Measurements from ENCODE around the gene BTG3. TPM values are rescaled to one million over a fixed set of nuclear protein-coding genes. Genes with fewer than 3 reads are reported as not detected.

The BTG3 gene
- total RNA-seq, 1 experiment from 2014 or later, result 76.8 TPM

DNA sequence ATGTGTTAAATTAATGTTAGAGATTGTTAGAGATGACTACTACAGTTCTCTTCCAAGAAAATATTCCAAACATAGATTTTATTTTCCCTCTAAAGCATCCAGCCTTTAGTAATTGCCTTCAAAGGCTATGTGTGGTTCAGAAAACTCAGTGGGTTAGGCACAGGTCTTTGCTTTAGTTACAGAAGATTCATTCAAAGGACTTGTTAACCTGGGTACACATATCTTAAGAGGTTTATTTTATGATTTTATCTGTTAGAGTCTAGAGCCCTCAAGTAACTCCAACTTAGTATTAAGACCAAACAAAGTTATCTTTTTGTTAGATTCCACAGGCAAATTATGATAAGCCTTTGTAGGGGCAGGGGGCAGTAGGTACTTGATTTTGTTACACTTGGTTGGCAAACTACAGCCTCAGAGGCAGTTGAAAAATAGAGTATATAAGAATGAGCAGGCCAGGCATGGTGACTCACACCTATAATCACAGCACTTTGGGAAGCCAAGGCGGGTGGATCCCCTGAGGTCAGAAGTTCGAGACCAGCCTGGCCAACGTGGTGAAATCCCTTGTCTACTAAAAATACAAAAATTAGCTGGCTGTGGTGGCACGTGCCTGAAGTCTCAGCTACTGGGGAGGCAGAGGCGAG, 61.9 kb downstream of the BTG3 start:
- Histone ChIP-seq H3K27me3 (replicated peaks; ENCODE audit: insufficient read depth, low read depth, low read length, poor library complexity) (no peaks in the 10 kb centered on the region), H3K27ac (ENCODE audit: low read depth, low read length, poor library complexity, severe bottlenecking) (no peak overlapping the region), H3K4me1 (ENCODE audit: insufficient read depth, low read length, poor library complexity, severe bottlenecking) (no peaks in the 10 kb centered on the region), H3K4me3 (ENCODE audit: low read depth, low read length, poor library complexity, severe bottlenecking) (no peak overlapping the region), H3K36me3 (ENCODE audit: insufficient read depth, low read length, poor library complexity, severe bottlenecking) (no peaks in the 10 kb centered on the region), H3K9me3 (ENCODE audit: low read depth, low read length, poor library complexity, severe bottlenecking) (no peaks in the 10 kb centered on the region)
- BruUV-seq (replicated peaks), result no TSS peak
- ChIA-PET CTCF (no interaction called here), POLR2A (ENCODE audit: low non-redundant PET) (no interaction called here)
- no peak for TF ChIP-seq EZH2 (IDR thresholded peaks at IDR 0.05; ENCODE audit: borderline replicate concordance, low read depth, low read length, poor library complexity, severe bottlenecking)
- TF ChIP-seq, protein P1, sequence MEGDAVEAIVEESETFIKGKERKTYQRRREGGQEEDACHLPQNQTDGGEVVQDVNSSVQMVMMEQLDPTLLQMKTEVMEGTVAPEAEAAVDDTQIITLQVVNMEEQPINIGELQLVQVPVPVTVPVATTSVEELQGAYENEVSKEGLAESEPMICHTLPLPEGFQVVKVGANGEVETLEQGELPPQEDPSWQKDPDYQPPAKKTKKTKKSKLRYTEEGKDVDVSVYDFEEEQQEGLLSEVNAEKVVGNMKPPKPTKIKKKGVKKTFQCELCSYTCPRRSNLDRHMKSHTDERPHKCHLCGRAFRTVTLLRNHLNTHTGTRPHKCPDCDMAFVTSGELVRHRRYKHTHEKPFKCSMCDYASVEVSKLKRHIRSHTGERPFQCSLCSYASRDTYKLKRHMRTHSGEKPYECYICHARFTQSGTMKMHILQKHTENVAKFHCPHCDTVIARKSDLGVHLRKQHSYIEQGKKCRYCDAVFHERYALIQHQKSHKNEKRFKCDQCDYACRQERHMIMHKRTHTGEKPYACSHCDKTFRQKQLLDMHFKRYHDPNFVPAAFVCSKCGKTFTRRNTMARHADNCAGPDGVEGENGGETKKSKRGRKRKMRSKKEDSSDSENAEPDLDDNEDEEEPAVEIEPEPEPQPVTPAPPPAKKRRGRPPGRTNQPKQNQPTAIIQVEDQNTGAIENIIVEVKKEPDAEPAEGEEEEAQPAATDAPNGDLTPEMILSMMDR (conservative IDR thresholded peaks at IDR 0.05; ENCODE audit: low read depth, low read length), result no peak
- DNase-seq (ENCODE audit: low spot score), result no peak
- intact Hi-C loops (cut with micrococcal nuclease; ENCODE audit: unreplicated experiment), result no loop called here

DNA sequence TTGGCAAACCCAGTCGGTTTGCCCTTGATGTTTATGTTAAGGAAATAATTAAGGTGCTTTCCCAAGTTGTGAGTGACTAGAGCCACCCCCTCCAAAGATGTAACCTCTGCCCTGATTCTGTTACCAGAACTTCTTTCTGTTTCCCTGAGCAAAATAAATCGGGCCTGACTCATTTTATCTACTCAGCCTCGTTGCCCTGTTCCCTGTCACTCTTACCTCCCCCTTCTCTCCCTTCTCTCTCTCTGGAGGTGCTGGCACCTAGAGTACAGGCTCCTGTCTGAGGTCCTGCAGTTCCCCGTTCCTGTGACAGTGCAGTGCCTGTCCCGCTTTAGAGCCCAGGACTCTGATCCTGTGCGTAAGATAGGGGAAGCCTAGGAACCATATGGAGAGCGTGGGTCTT, 64.4 kb downstream of the BTG3 start:
- POLR2A ChIA-PET (ENCODE audit: low non-redundant PET), result no interaction called here
- no peak for TF ChIP-seq EZH2 (IDR thresholded peaks at IDR 0.05; ENCODE audit: borderline replicate concordance, low read depth, low read length, poor library complexity, severe bottlenecking)
- TF ChIP-seq, protein P1 (conservative IDR thresholded peaks at IDR 0.05; ENCODE audit: low read depth, low read length), result no peak
- no peak overlapping the region for H3K27ac ChIP-seq (ENCODE audit: low read depth, low read length, poor library complexity, severe bottlenecking)

DNA sequence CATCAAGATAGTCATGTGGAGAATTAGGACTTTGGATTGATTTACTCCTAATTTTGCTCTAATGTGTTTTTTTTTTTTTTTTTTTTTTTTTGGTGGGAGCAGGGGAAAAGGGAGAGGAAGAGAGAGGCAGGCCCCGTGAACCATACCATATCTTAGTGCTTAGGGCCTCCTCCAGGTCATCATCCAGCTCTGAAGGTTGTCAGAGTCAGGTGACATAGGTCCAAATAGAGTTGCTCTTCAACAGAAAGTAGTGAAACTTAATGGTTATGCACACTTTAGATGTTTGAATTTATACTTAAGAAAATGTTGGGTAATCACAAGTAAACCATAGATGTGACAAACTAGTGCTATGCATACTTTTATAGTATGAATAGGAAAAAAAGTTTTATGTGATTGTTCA, 67.7 kb downstream of the BTG3 start:
- Histone ChIP-seq H3K4me3 (ENCODE audit: low read depth, low read length, poor library complexity, severe bottlenecking) (no peak overlapping the region), H3K9me3 (ENCODE audit: low read depth, low read length, poor library complexity, severe bottlenecking) (no peaks in the 10 kb centered on the region), H3K27me3 (replicated peaks; ENCODE audit: insufficient read depth, low read depth, low read length, poor library complexity) (no peaks in the 10 kb centered on the region), H3K27ac (ENCODE audit: low read depth, low read length, poor library complexity, severe bottlenecking) (no peak overlapping the region), H3K4me1 (ENCODE audit: insufficient read depth, low read length, poor library complexity, severe bottlenecking) (peaks cover 5% of the 10 kb centered on the region), H3K36me3 (ENCODE audit: insufficient read depth, low read length, poor library complexity, severe bottlenecking) (no peaks in the 10 kb centered on the region)
- TF ChIP-seq EZH2 (IDR thresholded peaks at IDR 0.05; ENCODE audit: borderline replicate concordance, low read depth, low read length, poor library complexity, severe bottlenecking), result no peak
- TF ChIP-seq, protein P1 (conservative IDR thresholded peaks at IDR 0.05; ENCODE audit: low read depth, low read length), result no peak
- POLR2A ChIA-PET (ENCODE audit: low non-redundant PET), result no interaction called here
- intact Hi-C loops (cut with micrococcal nuclease; ENCODE audit: unreplicated experiment), result no loop called here
- DNase-seq (ENCODE audit: low spot score), result no peak
- CTCF ChIA-PET, result no interaction called here
- no TSS peak for BruUV-seq (replicated peaks)

More for the DNA sequence above, 64.4 kb downstream of the BTG3 start:
- no peaks in the 10 kb centered on the region for H3K9me3 ChIP-seq (ENCODE audit: low read depth, low read length, poor library complexity, severe bottlenecking)
- CTCF ChIA-PET, result no interaction called here
- H3K27me3 ChIP-seq (replicated peaks; ENCODE audit: insufficient read depth, low read depth, low read length, poor library complexity), result no peaks in the 10 kb centered on the region
- no peaks in the 10 kb centered on the region for H3K4me1 ChIP-seq (ENCODE audit: insufficient read depth, low read length, poor library complexity, severe bottlenecking)
- no peak for DNase-seq (ENCODE audit: low spot score)
- no peaks in the 10 kb centered on the region for H3K36me3 ChIP-seq (ENCODE audit: insufficient read depth, low read length, poor library complexity, severe bottlenecking)
- no TSS peak for BruUV-seq (replicated peaks)
- intact Hi-C loops (cut with micrococcal nuclease; ENCODE audit: unreplicated experiment), result no loop called here
- H3K4me3 ChIP-seq (ENCODE audit: low read depth, low read length, poor library complexity, severe bottlenecking), result no peak overlapping the region

Other genes starting within 250 kb of the BTG3 start
- 15.2 and 17.7 TPM in 2 replicates for gene CXADR, start 99.9 kb downstream of the BTG3 start, total RNA-seq (2021)
- 23.5 and 24.5 TPM in 2 replicates for gene C21orf91, start 206.5 kb upstream of the BTG3 start, total RNA-seq (2021)

Measured in A673 (cell line).